HEK293 (cell line): ENCODE measurements around the gene TSPAN9.

Source experiments
- CTCF ChIA-PET: fragments of 350-600 bp; formaldehyde crosslinking; extraction: SDS; loops from one replicate; lab custom pipeline; 2021; ENCODE audit warnings: antibody characterized with exemption; lab: Yijun Ruan, JAX
- POLR2A ChIA-PET: fragments of 300-600 bp; formaldehyde crosslinking; extraction: SDS; loops from one replicate; lab custom pipeline; 2020; ENCODE audit warnings: antibody characterized with exemption, inconsistent platforms; lab: Yijun Ruan, JAX
- H3K27ac ChIP-seq: fragments of 200-500 bp; sonication (Bioruptor generic); 2 replicates; pipeline ENCODE4 v1.5.1; 2014; ENCODE audit warnings: low read depth, low read length, control low read depth, inconsistent platforms; ENCODE audit errors: extremely low read depth
- H3K36me3 ChIP-seq, 2 experiments: fragments of 200-500 bp in 1 of 2; sonication (Bioruptor generic) in 1 of 2; 1 replicate in 1 of 2; 2 replicates in 1 of 2; pipeline ENCODE4 v1.5.1; 2014 to 2017; ENCODE audit warnings: inconsistent platforms in 2 of 2, low read length in 2 of 2; ENCODE audit not compliant: control insufficient read depth in 2 of 2, insufficient read depth in 1 of 2
- H3K4me1 ChIP-seq: fragments of 200-500 bp; sonication (Bioruptor generic); 2 replicates; pipeline ENCODE4 v1.5.1; 2014; ENCODE audit warnings: mild to moderate bottlenecking, low read length, inconsistent platforms; ENCODE audit not compliant: control insufficient read depth, insufficient read depth
- H3K4me3 ChIP-seq: 2 replicates; pipeline ENCODE4 v1.5.1; 2011; ENCODE audit warnings: low read depth, mild to moderate bottlenecking, control low read depth, low read length, moderate library complexity
- H3K9me3 ChIP-seq: fragments of 200-500 bp; sonication (Bioruptor generic); 2 replicates; pipeline ENCODE4 v1.5.1; 2014; ENCODE audit warnings: low read depth, low read length, inconsistent platforms; ENCODE audit not compliant: control insufficient read depth, insufficient read depth
- ZBTB20 ChIP-seq: fragments of 450-650 bp; formaldehyde crosslinking; IDR thresholded peaks from 2 replicates; pipeline ENCODE4 v1.5.1; 2016; ENCODE audit warnings: missing biosample characterization, missing genetic modification characterization
- ZBTB26 ChIP-seq: fragments of 450-650 bp; formaldehyde crosslinking; optimal IDR thresholded peaks from 2 replicates; pipeline ENCODE3; 2016; ENCODE audit warnings: missing biosample characterization, mild to moderate bottlenecking, missing genetic modification characterization
- ZFP69B ChIP-seq: fragments of 450-650 bp; formaldehyde crosslinking; IDR thresholded peaks from 2 replicates; pipeline ENCODE4 v1.5.1; 2016; ENCODE audit warnings: missing biosample characterization, missing genetic modification characterization
- ZNF114 ChIP-seq: fragments of 450-650 bp; formaldehyde crosslinking; IDR thresholded peaks from 2 replicates; pipeline ENCODE4 v1.5.0; 2017; ENCODE audit warnings: missing biosample characterization, missing genetic modification characterization
- ZNF140 ChIP-seq: fragments of 450-650 bp; formaldehyde crosslinking; IDR thresholded peaks from 2 replicates; pipeline ENCODE4 v1.5.1; 2016; ENCODE audit warnings: missing biosample characterization, missing genetic modification characterization
- ZNF146 ChIP-seq: fragments of 450-650 bp; formaldehyde crosslinking; IDR thresholded peaks from 2 replicates; pipeline ENCODE4 v1.5.1; 2016; ENCODE audit warnings: missing biosample characterization, missing genetic modification characterization
- ZNF202 ChIP-seq: fragments of 450-650 bp; formaldehyde crosslinking; IDR thresholded peaks from 2 replicates; pipeline ENCODE4 v1.5.1; 2016; ENCODE audit warnings: missing biosample characterization, missing genetic modification characterization, borderline replicate concordance
- ZNF311 ChIP-seq: fragments of 450-650 bp; formaldehyde crosslinking; IDR thresholded peaks from 2 replicates; pipeline ENCODE4 v1.5.1; 2017; ENCODE audit warnings: missing biosample characterization, missing genetic modification characterization, borderline replicate concordance
- ZNF366 ChIP-seq: fragments of 450-650 bp; formaldehyde crosslinking; conservative IDR thresholded peaks from 2 replicates; pipeline ENCODE4 v1.5.1; 2016; ENCODE audit warnings: missing biosample characterization, missing genetic modification characterization
- ZNF398 ChIP-seq: fragments of 450-650 bp; formaldehyde crosslinking; IDR thresholded peaks from 2 replicates; pipeline ENCODE4 v1.5.1; 2017; ENCODE audit warnings: missing biosample characterization, missing genetic modification characterization
- ZNF404 ChIP-seq: fragments of 450-650 bp; formaldehyde crosslinking; IDR thresholded peaks from 2 replicates; pipeline ENCODE4 v1.5.1; 2017; ENCODE audit warnings: missing biosample characterization, missing genetic modification characterization
- ZNF423 ChIP-seq: fragments of 450-650 bp; formaldehyde crosslinking; IDR thresholded peaks from 2 replicates; pipeline ENCODE4 v1.5.1; 2016; ENCODE audit warnings: missing biosample characterization, missing genetic modification characterization
- ZNF433 ChIP-seq: fragments of 450-650 bp; formaldehyde crosslinking; IDR thresholded peaks from 2 replicates; pipeline ENCODE4 v1.5.1; 2016; ENCODE audit warnings: missing biosample characterization, missing genetic modification characterization, low read depth
- ZNF610 ChIP-seq: fragments of 450-650 bp; formaldehyde crosslinking; IDR thresholded peaks from 2 replicates; pipeline ENCODE4 v1.5.1; 2016; ENCODE audit warnings: missing biosample characterization, missing genetic modification characterization, borderline replicate concordance
- ZNF658 ChIP-seq: fragments of 450-650 bp; formaldehyde crosslinking; IDR thresholded peaks from 2 replicates; pipeline ENCODE4; 2016; ENCODE audit warnings: missing biosample characterization, missing genetic modification characterization
- ZNF660 ChIP-seq: fragments of 450-650 bp; IDR thresholded peaks from 2 replicates; pipeline ENCODE4 v1.5.1; 2018; ENCODE audit warnings: missing biosample characterization, mild to moderate bottlenecking, missing genetic modification characterization
- ZSCAN30 ChIP-seq: fragments of 450-650 bp; IDR thresholded peaks from 2 replicates; pipeline ENCODE4 v1.5.1; 2018; ENCODE audit warnings: missing biosample characterization, mild to moderate bottlenecking, missing genetic modification characterization, moderate library complexity
- TF ChIP-seq, protein P1 (sequence below): fragments of 450-650 bp; formaldehyde crosslinking; IDR thresholded peaks from 2 replicates; pipeline ENCODE4 v1.5.1; 2017; ENCODE audit warnings: missing biosample characterization, missing genetic modification characterization
- TF ChIP-seq, protein P2 (sequence below): fragments of 450-650 bp; formaldehyde crosslinking; IDR thresholded peaks from 2 replicates; pipeline ENCODE4; 2016; ENCODE audit warnings: missing biosample characterization, missing genetic modification characterization
- TF ChIP-seq, protein P3 (sequence below): fragments of 450-650 bp; formaldehyde crosslinking; IDR thresholded peaks from 2 replicates; pipeline ENCODE4 v1.5.1; 2016; ENCODE audit warnings: missing biosample characterization, missing genetic modification characterization

Gene TSPAN9

GRCh38 chr12:3276226-3276625, 199.0 kb downstream of the TSPAN9 start:
- no peaks in the 10 kb centered on the region for H3K9me3 ChIP-seq
- CTCF ChIA-PET = interaction anchor here (0.5 to 7.5 kb wide), 21 partner anchors 9 to 504 kb away, joined by 3 to 148 read pairs (median 7); no protein-coding TSS in a partner anchor
- TF ChIP-seq ZNF140 (tag by site-specific recombination) (no peak), ZNF658 (tag by site-specific recombination) (no peak), ZBTB20 (no peak), ZNF311 (tag by site-specific recombination) (no peak), ZNF114 (tag by site-specific recombination) (no peak), ZNF398 (tag by site-specific recombination) (no peak), ZNF423 (tag by site-specific recombination) (no peak), ZNF610 (tag by site-specific recombination) (no peak)
- TF ChIP-seq, protein P1, sequence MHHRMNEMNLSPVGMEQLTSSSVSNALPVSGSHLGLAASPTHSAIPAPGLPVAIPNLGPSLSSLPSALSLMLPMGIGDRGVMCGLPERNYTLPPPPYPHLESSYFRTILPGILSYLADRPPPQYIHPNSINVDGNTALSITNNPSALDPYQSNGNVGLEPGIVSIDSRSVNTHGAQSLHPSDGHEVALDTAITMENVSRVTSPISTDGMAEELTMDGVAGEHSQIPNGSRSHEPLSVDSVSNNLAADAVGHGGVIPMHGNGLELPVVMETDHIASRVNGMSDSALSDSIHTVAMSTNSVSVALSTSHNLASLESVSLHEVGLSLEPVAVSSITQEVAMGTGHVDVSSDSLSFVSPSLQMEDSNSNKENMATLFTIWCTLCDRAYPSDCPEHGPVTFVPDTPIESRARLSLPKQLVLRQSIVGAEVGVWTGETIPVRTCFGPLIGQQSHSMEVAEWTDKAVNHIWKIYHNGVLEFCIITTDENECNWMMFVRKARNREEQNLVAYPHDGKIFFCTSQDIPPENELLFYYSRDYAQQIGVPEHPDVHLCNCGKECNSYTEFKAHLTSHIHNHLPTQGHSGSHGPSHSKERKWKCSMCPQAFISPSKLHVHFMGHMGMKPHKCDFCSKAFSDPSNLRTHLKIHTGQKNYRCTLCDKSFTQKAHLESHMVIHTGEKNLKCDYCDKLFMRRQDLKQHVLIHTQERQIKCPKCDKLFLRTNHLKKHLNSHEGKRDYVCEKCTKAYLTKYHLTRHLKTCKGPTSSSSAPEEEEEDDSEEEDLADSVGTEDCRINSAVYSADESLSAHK (tag by site-specific recombination) = no peak
- TF ChIP-seq, protein P2, sequence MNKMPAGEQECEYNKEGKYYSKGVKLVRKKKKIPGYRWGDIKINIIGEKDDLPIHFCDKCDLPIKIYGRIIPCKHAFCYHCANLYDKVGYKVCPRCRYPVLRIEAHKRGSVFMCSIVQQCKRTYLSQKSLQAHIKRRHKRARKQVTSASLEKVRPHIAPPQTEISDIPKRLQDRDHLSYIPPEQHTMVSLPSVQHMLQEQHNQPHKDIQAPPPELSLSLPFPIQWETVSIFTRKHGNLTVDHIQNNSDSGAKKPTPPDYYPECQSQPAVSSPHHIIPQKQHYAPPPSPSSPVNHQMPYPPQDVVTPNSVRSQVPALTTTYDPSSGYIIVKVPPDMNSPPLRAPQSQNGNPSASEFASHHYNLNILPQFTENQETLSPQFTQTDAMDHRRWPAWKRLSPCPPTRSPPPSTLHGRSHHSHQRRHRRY (tag by site-specific recombination) = no peak
- H3K36me3 ChIP-seq = no peaks in the 10 kb centered on the region
- no peak overlapping the region for H3K4me3 ChIP-seq
- POLR2A ChIA-PET = no interaction called here
- H3K27ac ChIP-seq = no peak overlapping the region
- no peaks in the 10 kb centered on the region for H3K4me1 ChIP-seq

DNA sequence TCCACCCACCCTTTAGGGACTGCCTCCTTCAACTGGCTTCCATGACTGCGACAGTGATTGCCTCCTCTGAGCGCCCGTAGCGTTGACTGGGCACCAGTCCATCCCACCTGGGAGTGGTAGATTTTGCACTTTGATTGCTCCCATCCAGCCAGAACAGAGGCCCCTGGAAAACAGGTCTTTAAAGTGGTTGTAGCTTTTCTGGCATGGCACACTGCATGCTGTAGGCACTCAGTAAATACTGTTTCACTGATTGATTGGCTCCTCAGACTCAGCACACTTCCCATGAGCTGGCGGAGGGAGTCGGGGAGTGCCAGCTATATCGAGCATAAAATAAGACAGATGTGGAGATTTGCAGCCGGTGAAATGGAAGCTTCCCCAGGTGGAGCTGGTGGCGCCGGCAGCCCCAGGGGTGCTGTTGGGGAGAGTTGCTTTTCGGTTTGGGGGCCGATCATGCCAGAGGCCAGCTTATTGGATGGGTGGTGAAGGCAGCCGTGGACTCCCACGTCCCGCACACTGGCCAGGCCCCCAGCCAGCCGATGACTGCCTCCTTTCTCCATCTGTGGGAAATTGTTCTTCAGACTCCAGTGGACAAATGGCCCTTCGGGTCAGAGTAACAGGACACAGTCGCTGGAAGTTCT, 200.2 kb downstream of the TSPAN9 start:
- ChIA-PET CTCF (interaction anchor here (0.6 to 7.5 kb wide), 6 partner anchors 33 to 204 kb away, joined by 3 to 148 read pairs (median 9); no protein-coding TSS in a partner anchor), POLR2A (no interaction called here)
- Histone ChIP-seq H3K4me1 (no peaks in the 10 kb centered on the region), H3K9me3 (no peaks in the 10 kb centered on the region), H3K4me3 (no peak overlapping the region)
- no peak for TF ChIP-seq ZNF202 (tag by site-specific recombination)
- TF ChIP-seq ZSCAN30 = no peak
- TF ChIP-seq ZNF658 (tag by site-specific recombination) = no peak
- TF ChIP-seq, protein P3, sequence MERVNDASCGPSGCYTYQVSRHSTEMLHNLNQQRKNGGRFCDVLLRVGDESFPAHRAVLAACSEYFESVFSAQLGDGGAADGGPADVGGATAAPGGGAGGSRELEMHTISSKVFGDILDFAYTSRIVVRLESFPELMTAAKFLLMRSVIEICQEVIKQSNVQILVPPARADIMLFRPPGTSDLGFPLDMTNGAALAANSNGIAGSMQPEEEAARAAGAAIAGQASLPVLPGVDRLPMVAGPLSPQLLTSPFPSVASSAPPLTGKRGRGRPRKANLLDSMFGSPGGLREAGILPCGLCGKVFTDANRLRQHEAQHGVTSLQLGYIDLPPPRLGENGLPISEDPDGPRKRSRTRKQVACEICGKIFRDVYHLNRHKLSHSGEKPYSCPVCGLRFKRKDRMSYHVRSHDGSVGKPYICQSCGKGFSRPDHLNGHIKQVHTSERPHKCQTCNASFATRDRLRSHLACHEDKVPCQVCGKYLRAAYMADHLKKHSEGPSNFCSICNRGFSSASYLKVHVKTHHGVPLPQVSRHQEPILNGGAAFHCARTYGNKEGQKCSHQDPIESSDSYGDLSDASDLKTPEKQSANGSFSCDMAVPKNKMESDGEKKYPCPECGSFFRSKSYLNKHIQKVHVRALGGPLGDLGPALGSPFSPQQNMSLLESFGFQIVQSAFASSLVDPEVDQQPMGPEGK (tag by site-specific recombination) = no peak
- TF ChIP-seq ZNF146 (tag by site-specific recombination) = no peak
- no peak for TF ChIP-seq ZNF660 (tag by site-specific recombination)
- no peak for TF ChIP-seq ZNF433 (tag by site-specific recombination)
- TF ChIP-seq ZBTB26 = no peak
- no peak for TF ChIP-seq ZNF366 (tag by site-specific recombination)
- no peak for TF ChIP-seq ZFP69B
- TF ChIP-seq ZNF404 (tag by site-specific recombination) = no peak
- TF ChIP-seq, all 188 proteins: peak for 0
- H3K27ac ChIP-seq = no peak overlapping the region
- peaks cover 0 to 3% of the 10 kb centered on the region in 2 experiments; a peak in 1 of 3 replicates for H3K36me3 ChIP-seq
